AG08395 (cell line): Measurements from ENCODE around the gene THAP11.

Experiments
- DNase-seq: peaks from one replicate; pipeline ENCODE4 v3.0.0; 2012; ENCODE audit warnings: mixed read lengths, low spot score

The THAP11 gene

GRCh38 chr16:67841816-67842508, at the start of gene THAP11:
TSS of gene THAP11 (plus strand) at chr16:67842320. CDS start at chr16:67842555, 235 bp downstream.
- DNase-seq: peak; percentile 95

GRCh38 chr16:67796099-67796718, 45.9 kb upstream of the THAP11 start:
- no peak for DNase-seq

DNA sequence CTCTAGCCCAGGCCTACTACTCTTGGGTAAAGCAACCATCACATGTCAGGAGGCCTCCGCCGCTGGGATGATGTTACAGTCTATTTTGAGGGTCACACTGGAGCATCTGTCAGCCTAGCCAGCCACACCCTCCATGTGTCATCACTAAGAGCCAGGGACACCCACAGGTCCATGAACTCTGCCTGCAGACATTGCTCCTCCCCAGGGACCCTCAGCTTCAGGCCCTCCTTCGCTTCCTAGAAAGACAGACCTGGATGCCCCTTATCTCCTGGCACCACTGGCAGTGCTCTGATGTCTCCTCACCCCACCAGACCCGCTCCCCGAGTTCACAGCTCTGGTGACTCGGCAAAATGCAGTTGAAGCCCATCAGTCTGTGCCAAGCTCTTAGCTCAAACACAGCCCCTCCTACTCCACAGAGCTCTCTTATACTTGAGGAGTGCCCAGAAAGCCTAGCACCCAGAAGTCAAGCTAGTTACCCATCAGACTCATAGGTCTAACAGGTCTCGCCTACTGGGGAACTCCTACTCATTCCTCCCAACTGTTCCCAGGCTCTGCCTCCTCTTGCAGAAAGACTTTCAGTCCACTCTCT, 41.7 kb upstream of the THAP11 start:
- peak; percentile 58 for DNase-seq

DNA sequence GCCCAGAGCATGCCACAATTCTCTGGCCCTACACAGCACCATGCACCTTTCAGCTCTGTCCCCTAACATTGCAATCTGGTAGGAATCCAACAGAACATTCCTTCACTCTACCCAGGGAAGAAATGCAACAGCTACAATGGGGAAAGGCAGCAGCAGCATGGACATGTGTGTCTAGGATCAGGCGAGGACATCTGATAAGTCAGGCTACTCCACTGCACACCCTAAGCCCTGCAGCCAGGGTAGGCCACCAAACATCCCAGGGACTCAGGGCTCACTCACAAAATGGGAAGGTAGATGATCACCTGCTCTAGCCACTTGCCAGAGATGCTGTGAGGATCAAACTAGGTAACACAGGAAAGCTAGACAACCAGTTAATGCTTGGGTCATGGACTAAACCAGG, 40.9 kb upstream of the THAP11 start:
- no peak for DNase-seq

GRCh38 chr16:67801883-67802282, 40.2 kb upstream of the THAP11 start:
- no peak for DNase-seq

- DNase-seq: no peak
These were observed 38.2 kb upstream of the THAP11 start for GRCh38 chr16:67803894-67804293.

- DNase-seq: no peak
These were observed 37.1 kb upstream of the THAP11 start for GRCh38 chr16:67804853-67805542.

- no peak for DNase-seq
These were observed 36.2 kb upstream of the THAP11 start for GRCh38 chr16:67805718-67806427.

DNA sequence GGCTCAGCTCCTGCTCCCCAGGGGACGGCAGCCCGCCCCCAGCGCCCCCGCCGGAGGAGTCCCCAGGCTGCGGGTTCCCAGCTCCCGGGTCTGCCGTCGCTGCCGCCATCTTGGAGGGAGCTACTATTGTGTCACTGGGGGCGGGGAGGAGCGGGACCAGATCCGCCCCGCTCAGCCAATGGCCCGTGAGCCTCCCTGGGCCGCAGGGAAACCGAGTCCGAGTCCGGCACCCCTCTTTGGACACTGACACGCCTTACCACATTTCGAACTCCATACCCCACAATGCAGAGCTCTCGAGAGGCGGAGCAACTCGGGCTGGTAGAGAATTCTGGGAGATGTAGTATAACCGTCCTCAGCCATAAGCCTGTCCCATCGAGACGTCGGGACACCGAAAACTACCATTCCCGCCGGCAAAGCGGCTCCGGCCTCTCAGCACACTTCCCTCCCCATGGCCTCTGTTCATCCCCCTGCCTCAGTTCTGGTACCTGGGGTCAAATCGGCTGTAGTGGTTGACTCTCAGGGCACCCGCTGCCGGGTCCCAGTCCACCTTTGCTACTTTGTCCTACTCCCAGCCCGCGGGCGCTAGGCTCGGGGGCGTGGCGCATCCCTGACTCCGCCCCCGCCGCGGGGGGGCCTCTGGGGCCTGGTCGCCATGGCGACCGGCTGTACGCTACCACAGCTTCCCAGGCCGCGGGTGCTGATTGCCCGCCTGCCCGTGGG, 35.5 kb upstream of the THAP11 start, which contains the start of the genes RANBP10 and TSNAXIP1:
TSS of gene RANBP10 (minus strand) at position 133 of the 720 bp plus-strand sequence. CDS start at position 109, 24 bp downstream.
TSS of gene TSNAXIP1 (plus strand) at position 462 of the 720 bp plus-strand sequence. CDS start 261 bp downstream, outside the sequence.
- peak; percentile 97 for DNase-seq

DNA sequence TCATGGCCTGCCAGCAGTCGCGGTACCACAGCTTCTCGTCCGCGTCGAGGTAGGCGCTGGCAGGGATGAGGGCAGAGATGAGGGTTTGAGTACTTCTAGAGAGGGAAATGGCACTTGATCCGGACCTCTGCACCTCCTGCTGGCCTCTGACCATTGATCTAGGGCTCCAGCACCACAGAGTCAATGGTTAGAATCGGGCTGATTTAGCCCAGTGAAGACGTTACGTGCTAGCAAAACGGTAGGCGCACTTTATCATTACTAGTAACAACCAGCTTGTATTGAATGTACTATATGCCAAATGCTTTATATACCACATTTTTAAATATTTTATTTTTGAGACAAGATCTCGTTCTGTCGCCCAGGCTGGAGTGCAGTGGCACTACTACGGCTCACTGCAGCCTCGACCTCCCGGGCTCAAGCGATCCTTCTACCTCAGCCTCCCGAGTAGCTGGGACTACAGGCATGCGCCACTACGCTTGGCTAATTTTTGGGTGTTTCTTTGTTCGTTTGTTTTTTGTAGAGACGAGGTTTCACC, 34.9 kb upstream of the THAP11 start:
- DNase-seq: no peak

- no peak for DNase-seq
These were observed 30.2 kb upstream of the THAP11 start for GRCh38 chr16:67811899-67812298.

DNA sequence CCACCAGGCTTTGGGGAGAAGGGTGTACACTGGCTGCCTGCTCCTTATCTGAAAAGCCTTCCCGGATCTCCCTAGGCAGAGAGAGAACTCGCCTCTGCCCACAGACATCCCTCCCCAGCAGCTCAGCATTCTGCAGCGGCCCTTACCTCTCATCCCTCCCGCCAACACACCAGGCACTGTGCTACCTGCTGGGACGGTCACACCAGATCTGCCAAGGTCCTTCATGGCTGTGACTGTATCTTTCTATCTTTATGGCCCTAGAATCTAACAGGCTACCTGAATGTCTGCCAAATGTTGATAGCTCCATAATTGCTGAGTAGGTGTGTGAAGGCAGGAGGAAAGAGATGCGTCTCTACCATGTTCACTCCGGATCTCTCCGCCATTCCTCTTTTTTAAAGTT, 27.6 kb upstream of the THAP11 start:
- no peak for DNase-seq

GRCh38 chr16:67820608-67821259, 21.4 kb upstream of the THAP11 start:
- DNase-seq: no peak

GRCh38 chr16:67822511-67822910, 19.6 kb upstream of the THAP11 start:
- DNase-seq: peak; percentile 24

- DNase-seq: no peak
These were observed 17.0 kb upstream of the THAP11 start for GRCh38 chr16:67825119-67825518.

DNA sequence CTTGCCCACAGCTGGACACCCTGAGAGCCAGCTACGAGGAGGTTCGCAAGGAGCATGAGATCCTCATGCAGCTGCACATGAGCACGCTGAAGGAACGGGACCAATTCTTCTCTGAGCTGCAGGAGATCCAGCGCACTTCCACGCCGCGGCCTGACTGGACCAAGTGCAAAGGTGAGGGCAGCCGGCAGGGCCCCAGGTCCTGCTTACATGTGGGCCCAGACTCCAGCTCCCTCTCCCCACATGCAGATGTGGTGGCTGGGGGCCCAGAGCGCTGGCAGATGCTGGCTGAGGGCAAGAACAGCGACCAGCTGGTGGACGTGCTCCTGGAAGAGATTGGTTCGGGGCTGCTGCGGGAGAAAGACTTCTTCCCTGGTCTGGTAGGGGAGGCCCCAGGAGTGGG, 16.2 kb upstream of the THAP11 start:
- DNase-seq: no peak

- DNase-seq: no peak
These were observed 13.5 kb upstream of the THAP11 start for GRCh38 chr16:67828651-67829050.

- DNase-seq: peak; percentile 89
These were observed 9.1 kb upstream of the THAP11 start for GRCh38 chr16:67833030-67833414.

GRCh38 chr16:67833415-67834241, 8.5 kb upstream of the THAP11 start:
- DNase-seq: peak; percentile 96

DNA sequence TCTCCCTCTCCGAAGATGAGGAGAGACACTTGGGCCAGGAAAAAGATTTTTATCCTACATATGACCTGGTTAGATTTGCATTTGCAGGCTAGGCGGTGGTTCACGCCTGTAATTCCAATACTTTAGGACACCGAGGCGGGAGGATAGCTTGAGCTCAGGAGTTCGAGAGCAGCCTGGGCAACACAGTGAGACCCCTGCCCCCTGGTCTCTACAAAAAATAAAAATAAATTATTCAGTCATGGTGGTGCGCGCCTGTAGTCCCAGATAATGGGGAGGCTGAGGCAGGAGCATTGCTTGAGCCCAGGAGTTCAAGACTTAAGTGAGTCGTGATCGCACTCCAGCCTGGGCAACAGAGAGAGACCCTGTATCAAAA, 7.9 kb upstream of the THAP11 start:
- no peak for DNase-seq
